Uterus (tissue), 2 donors: ENCODE results near the gene TTC32.

Source experiments
- POLR2A ChIP-seq, 2 donors: fragments of 450-650 bp; IDR thresholded peaks; one replicate each; pipeline ENCODE4 v1.6.1; 2016; ENCODE audit warnings: antibody characterized with exemption in 2 of 2, mild to moderate bottlenecking in 1 of 2, moderate library complexity in 1 of 2
- TF ChIP-seq, protein P1 (sequence below), 4 experiments: fragments of 200-600 bp in 2 of 4; fragments of 450-650 bp in 2 of 4; sonication (generic) in 2 of 4; IDR thresholded peaks; one replicate each; pipeline ENCODE4 v1.5.1; 2016 to 2019; ENCODE audit warnings: antibody characterized with exemption in 4 of 4, mild to moderate bottlenecking in 2 of 4, moderate library complexity in 1 of 4

DNA sequence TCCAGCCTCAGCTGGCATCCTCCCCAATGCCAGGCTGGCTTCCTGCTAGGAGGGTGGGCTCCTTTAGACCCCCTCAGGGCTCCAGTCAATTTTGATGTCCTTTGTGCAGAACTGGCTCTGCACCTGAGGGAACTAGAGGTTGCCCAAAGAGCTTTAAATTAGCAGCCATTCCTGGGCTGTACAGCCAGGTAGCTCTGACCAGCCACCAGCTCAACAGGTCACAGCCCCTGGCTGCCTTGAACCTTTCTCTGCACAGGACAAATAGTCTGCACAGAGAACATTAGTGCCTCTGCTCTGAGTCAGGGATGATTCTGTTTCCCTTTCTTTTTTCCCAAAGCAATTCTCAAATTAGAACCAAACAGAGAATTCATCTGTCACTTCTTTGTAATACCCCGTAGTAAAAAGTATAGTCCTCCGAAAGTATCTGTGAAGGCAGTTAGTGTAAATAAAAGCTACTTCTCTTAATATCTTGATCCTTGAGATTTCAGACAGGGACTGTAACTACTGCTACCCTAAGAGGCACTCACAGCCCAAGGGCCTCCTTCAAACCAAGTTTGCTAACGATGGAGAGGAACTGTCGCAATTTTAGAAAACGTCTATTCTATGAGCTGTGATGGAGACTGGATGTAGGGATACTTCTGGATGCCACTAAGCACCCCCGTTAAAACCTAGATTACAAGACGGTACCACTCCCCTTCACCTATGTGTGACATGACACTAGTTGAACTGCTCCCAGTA is 3.0 kb downstream of the TTC32 start:
- TF ChIP-seq, protein P1, sequence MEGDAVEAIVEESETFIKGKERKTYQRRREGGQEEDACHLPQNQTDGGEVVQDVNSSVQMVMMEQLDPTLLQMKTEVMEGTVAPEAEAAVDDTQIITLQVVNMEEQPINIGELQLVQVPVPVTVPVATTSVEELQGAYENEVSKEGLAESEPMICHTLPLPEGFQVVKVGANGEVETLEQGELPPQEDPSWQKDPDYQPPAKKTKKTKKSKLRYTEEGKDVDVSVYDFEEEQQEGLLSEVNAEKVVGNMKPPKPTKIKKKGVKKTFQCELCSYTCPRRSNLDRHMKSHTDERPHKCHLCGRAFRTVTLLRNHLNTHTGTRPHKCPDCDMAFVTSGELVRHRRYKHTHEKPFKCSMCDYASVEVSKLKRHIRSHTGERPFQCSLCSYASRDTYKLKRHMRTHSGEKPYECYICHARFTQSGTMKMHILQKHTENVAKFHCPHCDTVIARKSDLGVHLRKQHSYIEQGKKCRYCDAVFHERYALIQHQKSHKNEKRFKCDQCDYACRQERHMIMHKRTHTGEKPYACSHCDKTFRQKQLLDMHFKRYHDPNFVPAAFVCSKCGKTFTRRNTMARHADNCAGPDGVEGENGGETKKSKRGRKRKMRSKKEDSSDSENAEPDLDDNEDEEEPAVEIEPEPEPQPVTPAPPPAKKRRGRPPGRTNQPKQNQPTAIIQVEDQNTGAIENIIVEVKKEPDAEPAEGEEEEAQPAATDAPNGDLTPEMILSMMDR (IDR thresholded peaks at IDR 0.05): no peak
- TF ChIP-seq POLR2A (IDR thresholded peaks at IDR 0.05): no peak
